HFF-Myc (cell line): ENCODE results near the gene CAMK1D.
"Not testable (repeated sequence)": the region's sequence is repeated elsewhere in the genome, so short reads cannot be mapped to it uniquely, and the experiment has no call there.

ENCODE experiments used
- DNase-seq: peaks from one replicate; pipeline ENCODE4 v3.0.0-alpha.2; 2011; ENCODE audit warnings: low read depth; ENCODE audit errors: extremely low read depth
- H3K4me3 ChIP-seq: replicated peaks from 2 replicates; pipeline ENCODE4 v1.5.1; 2011; ENCODE audit warnings: low read depth, mild to moderate bottlenecking, control low read depth, low read length
- TF ChIP-seq, protein P1 (sequence below): IDR thresholded peaks from 2 replicates; pipeline ENCODE4 v1.5.1; 2012; ENCODE audit warnings: mild to moderate bottlenecking, low read depth, low read length, control low read depth; ENCODE audit errors: missing control alignments

CAMK1D gene

GRCh38 chr10:12721334-12721733 is 372.0 kb downstream of the CAMK1D start:
- no peak overlapping the region for H3K4me3 ChIP-seq
- TF ChIP-seq, protein P1, sequence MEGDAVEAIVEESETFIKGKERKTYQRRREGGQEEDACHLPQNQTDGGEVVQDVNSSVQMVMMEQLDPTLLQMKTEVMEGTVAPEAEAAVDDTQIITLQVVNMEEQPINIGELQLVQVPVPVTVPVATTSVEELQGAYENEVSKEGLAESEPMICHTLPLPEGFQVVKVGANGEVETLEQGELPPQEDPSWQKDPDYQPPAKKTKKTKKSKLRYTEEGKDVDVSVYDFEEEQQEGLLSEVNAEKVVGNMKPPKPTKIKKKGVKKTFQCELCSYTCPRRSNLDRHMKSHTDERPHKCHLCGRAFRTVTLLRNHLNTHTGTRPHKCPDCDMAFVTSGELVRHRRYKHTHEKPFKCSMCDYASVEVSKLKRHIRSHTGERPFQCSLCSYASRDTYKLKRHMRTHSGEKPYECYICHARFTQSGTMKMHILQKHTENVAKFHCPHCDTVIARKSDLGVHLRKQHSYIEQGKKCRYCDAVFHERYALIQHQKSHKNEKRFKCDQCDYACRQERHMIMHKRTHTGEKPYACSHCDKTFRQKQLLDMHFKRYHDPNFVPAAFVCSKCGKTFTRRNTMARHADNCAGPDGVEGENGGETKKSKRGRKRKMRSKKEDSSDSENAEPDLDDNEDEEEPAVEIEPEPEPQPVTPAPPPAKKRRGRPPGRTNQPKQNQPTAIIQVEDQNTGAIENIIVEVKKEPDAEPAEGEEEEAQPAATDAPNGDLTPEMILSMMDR = no peak
- DNase-seq = no peak

- DNase-seq = no peak
- TF ChIP-seq, protein P1 = no peak
These were observed 373.9 kb downstream of the CAMK1D start for GRCh38 chr10:12723220-12723619.

DNA sequence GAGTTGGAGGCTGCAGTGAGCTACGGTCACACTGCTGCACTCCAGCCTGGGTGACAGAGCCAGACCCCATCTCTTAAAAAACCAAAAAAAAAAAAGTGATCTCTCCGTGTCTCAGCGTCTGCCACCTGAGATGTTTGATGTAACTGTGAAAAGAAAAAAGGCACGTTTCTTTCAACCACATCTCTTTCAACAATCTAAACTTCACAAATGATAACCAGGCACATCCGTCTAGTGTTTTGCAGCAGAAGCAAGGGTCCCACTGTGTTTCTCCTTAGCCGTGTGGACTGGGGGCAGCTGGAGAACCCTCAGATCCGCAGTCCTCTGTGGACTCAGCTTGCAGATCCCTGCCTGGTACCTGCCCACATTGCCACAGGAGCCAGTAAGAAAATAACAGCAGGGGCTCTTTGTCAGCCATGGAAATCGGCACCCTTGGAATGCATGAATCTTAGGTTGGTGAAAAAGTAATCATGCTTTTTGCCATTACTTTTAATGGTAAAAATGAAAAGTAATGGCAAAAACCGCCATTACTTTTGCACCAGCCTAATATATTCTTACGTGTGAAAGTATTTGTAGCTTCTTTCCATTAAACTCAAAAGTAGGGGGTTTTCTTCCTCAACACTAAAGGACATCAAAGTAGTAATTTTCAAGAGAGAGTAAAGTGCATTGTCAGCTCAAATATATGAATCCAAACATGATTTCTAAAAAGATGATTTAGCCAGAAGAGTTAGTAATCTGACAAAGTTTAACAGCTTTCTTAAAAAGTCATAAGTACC is 375.6 kb downstream of the CAMK1D start:
- no peak overlapping the region for H3K4me3 ChIP-seq
- DNase-seq = no peak
- TF ChIP-seq, protein P1 = no peak

More at GRCh38 chr10:12723220-12723619, 373.9 kb downstream of the CAMK1D start:
- no peak overlapping the region for H3K4me3 ChIP-seq

- H3K4me3 ChIP-seq, DNase-seq: not testable (repeated sequence)
These were observed 376.2 kb downstream of the CAMK1D start for GRCh38 chr10:12725580-12725888.

- TF ChIP-seq, protein P1 = no peak
- no peak for DNase-seq
- H3K4me3 ChIP-seq = no peak overlapping the region
These were observed 377.9 kb downstream of the CAMK1D start for GRCh38 chr10:12726971-12727831.

- no peak overlapping the region for H3K4me3 ChIP-seq
- DNase-seq = no peak
- TF ChIP-seq, protein P1 = no peak
These were observed 378.5 kb downstream of the CAMK1D start for GRCh38 chr10:12727832-12728215.

GRCh38 chr10:12728494-12728893 is 379.1 kb downstream of the CAMK1D start:
- TF ChIP-seq, protein P1 = no peak
- no peak for DNase-seq
- no peak overlapping the region for H3K4me3 ChIP-seq
